ENCODE measurements around the gene LGALS12.

DNA sequence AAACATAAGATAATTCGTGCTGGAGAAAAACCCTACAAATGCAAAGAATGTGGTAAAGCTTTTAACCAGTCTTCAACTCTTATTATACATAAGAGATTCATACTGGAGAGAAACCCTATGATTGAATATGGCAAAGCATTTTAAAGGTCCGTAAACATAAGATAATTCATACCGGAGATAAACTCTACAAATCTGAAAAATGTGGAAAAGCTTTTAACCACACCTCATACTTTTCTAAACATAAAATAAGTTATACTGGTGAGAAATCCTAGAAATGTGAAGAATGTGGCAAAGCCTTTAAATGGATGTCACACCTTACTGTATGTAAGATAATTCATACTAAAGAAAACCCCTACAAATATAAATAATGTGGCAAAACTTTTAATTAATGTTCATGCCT is 35.6 kb upstream of the LGALS12 start:
- TF ChIP-seq RAD21 (conservative IDR thresholded peaks at IDR 0.05 in 1 of 2, IDR thresholded peaks at IDR 0.05 in 1 of 2) (no peak), GATA3 (IDR thresholded peaks at IDR 0.05; ENCODE audit: borderline replicate concordance) (no peak), MAX (IDR thresholded peaks at IDR 0.05) (no peak), ESRRA (IDR thresholded peaks at IDR 0.05; ENCODE audit: borderline replicate concordance, low read length) (no peak), POLR2A (IDR thresholded peaks at IDR 0.05; ENCODE audit: low read length) (no peak)
- TF ChIP-seq, protein P1, sequence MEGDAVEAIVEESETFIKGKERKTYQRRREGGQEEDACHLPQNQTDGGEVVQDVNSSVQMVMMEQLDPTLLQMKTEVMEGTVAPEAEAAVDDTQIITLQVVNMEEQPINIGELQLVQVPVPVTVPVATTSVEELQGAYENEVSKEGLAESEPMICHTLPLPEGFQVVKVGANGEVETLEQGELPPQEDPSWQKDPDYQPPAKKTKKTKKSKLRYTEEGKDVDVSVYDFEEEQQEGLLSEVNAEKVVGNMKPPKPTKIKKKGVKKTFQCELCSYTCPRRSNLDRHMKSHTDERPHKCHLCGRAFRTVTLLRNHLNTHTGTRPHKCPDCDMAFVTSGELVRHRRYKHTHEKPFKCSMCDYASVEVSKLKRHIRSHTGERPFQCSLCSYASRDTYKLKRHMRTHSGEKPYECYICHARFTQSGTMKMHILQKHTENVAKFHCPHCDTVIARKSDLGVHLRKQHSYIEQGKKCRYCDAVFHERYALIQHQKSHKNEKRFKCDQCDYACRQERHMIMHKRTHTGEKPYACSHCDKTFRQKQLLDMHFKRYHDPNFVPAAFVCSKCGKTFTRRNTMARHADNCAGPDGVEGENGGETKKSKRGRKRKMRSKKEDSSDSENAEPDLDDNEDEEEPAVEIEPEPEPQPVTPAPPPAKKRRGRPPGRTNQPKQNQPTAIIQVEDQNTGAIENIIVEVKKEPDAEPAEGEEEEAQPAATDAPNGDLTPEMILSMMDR (IDR thresholded peaks at IDR 0.05): no peak
